Measurements from ENCODE around the gene NDUFAB1. TPM values are rescaled to one million over a fixed set of nuclear protein-coding genes. Genes with fewer than 3 reads are reported as not detected.

The NDUFAB1 gene
- total and polyA plus RNA-seq, 2 of the 13 experiments (the other 11 are each of a cell fraction or from before 2014, with no cell fraction given): 221 to 601 TPM

GRCh38 chr16:23556881-23557778 is 39.0 kb downstream of the NDUFAB1 start, which contains the start of the genes EARS2 and UBFD1 (continued):
- TF ChIP-seq ZNF547 (CRISPR knock-in tag; IDR thresholded peaks at IDR 0.05): peak; percentile 88
- peak; percentile 96; the same call in 1 of the 2 replicates for TF ChIP-seq ZNF614 (CRISPR knock-in tag; IDR thresholded peaks at IDR 0.05; ENCODE audit: borderline replicate concordance)
- peak; percentile 92; the same call in 1 of the 2 replicates for TF ChIP-seq ZSCAN30 (CRISPR knock-in tag; IDR thresholded peaks at IDR 0.05)
- 0 out of 2 replicates have a peak, but pooled peaks have one; percentile 24 for TF ChIP-seq ZBTB44 (CRISPR knock-in tag; IDR thresholded peaks at IDR 0.05)
- TF ChIP-seq ZNF256 (CRISPR knock-in tag; conservative IDR thresholded peaks at IDR 0.05): peak; percentile 93; the same call in 1 of the 2 replicates
- peak; percentile 100 for TF ChIP-seq MXD1 (CRISPR knock-in tag; IDR thresholded peaks at IDR 0.05)
- peak; percentile 96 for TF ChIP-seq ZNF407 (CRISPR knock-in tag; IDR thresholded peaks at IDR 0.05; ENCODE audit: not compliant biosample characterization)
- TF ChIP-seq NFIC (IDR thresholded peaks at IDR 0.05; ENCODE audit: low read length): peak; percentile 41; the same call in 1 of the 2 replicates
- TF ChIP-seq SRSF9 (IDR thresholded peaks at IDR 0.05; ENCODE audit: borderline replicate concordance, insufficient read depth, low read depth, low read length, poor library complexity, severe bottlenecking): no peak
- peak; percentile 96 for TF ChIP-seq ZBTB4 (CRISPR knock-in tag; IDR thresholded peaks at IDR 0.05; ENCODE audit: borderline replicate concordance)
- peak; percentile 92; the same call in 1 of the 2 replicates for TF ChIP-seq TBX2 (CRISPR knock-in tag; IDR thresholded peaks at IDR 0.05; ENCODE audit: borderline replicate concordance)
- TF ChIP-seq TAF15 (IDR thresholded peaks at IDR 0.05; ENCODE audit: low read depth, low read length, poor library complexity, severe bottlenecking): peak; percentile 87
- TF ChIP-seq ZKSCAN8 (CRISPR knock-in tag; IDR thresholded peaks at IDR 0.05; ENCODE audit: borderline replicate concordance): peak; percentile 61; the same call in 1 of the 2 replicates

All from HepG2 (cell line).